Parathyroid adenoma (tissue), 2 donors: ENCODE results near the gene TEKTIP1.

Experiments
- H2AFZ ChIP-seq: fragments of 300-600 bp; sonication (generic); one replicate; pipeline ENCODE4 v1.7.0; 2017; ENCODE audit warnings: antibody characterized with exemption, mild to moderate bottlenecking
- H3K27ac ChIP-seq: fragments of 300-600 bp; sonication (generic); one replicate; pipeline ENCODE4 v1.7.0; 2017
- H3K27me3 ChIP-seq: fragments of 300-600 bp; sonication (generic); one replicate; pipeline ENCODE4 v1.7.0; 2017; ENCODE audit warnings: low read length; ENCODE audit not compliant: control insufficient read depth, insufficient read depth
- H3K36me3 ChIP-seq: fragments of 300-600 bp; sonication (generic); one replicate; pipeline ENCODE4 v1.7.0; 2017; ENCODE audit warnings: low read length; ENCODE audit not compliant: control insufficient read depth, insufficient read depth
- H3K4me1 ChIP-seq: fragments of 300-600 bp; sonication (generic); one replicate; pipeline ENCODE4 v1.7.0; 2017; ENCODE audit warnings: control low read depth
- H3K4me2 ChIP-seq: fragments of 300-600 bp; sonication (generic); one replicate; pipeline ENCODE4 v1.7.0; 2017; ENCODE audit warnings: low read length
- H3K4me3 ChIP-seq: fragments of 300-600 bp; sonication (generic); one replicate; pipeline ENCODE4 v1.7.0; 2017; ENCODE audit warnings: low read depth, low read length
- H3K79me2 ChIP-seq: fragments of 300-600 bp; sonication (generic); one replicate; pipeline ENCODE4 v1.7.0; 2017; ENCODE audit warnings: control low read depth
- H3K9ac ChIP-seq: fragments of 300-600 bp; sonication (generic); one replicate; pipeline ENCODE4 v1.7.0; 2017; ENCODE audit warnings: mild to moderate bottlenecking
- H3K9me3 ChIP-seq: fragments of 300-600 bp; sonication (generic); one replicate; pipeline ENCODE4 v1.7.0; 2017; ENCODE audit warnings: low read length; ENCODE audit not compliant: control insufficient read depth
- CTCF ChIP-seq: fragments of 300-600 bp; sonication (generic); IDR thresholded peaks from one replicate; pipeline ENCODE4 v1.7.0; 2017; ENCODE audit warnings: antibody characterized with exemption, mild to moderate bottlenecking
- donor health status: primary hyperparathyroidism.

TEKTIP1 gene

GRCh38 chr19:3585301-3586126, 46.5 kb downstream of the TEKTIP1 start, which contains the start of gene GIPC3:
Gene GIPC3 (plus strand): TSS chr19:3585478. CDS start chr19:3585598, 120 bp downstream.
- H3K27me3 ChIP-seq = no peaks in the 10 kb centered on the region
- H3K4me1 ChIP-seq = no peaks in the 10 kb centered on the region
- H3K9me3 ChIP-seq = no peaks in the 10 kb centered on the region
- peak within 1 kb of the TSS; percentile 77 for H3K4me2 ChIP-seq
- no peaks in the 10 kb centered on the region for H3K36me3 ChIP-seq
- peak within 1 kb of the TSS; percentile 46 for H2AFZ ChIP-seq
- H3K27ac ChIP-seq = no peak within 1 kb of the TSS
- H3K4me3 ChIP-seq = peak within 1 kb of the TSS; percentile 33
- no peak within 1 kb of the TSS for H3K9ac ChIP-seq
- TF ChIP-seq CTCF = no peak
- no peaks in the 10 kb centered on the region for H3K79me2 ChIP-seq

GRCh38 chr19:3586127-3586626, 47.2 kb downstream of the TEKTIP1 start:
- H2AFZ ChIP-seq = peak overlapping the region; percentile 46
- H3K79me2 ChIP-seq = no peaks in the 10 kb centered on the region
- no peaks in the 10 kb centered on the region for H3K36me3 ChIP-seq
- no peaks in the 10 kb centered on the region for H3K4me1 ChIP-seq
- H3K27ac ChIP-seq = no peak overlapping the region
- H3K9ac ChIP-seq = no peak overlapping the region
- peak overlapping the region; percentile 77 for H3K4me2 ChIP-seq
- H3K9me3 ChIP-seq = no peaks in the 10 kb centered on the region
- TF ChIP-seq CTCF = peak; percentile 39
- H3K4me3 ChIP-seq = peak overlapping the region; percentile 33
- H3K27me3 ChIP-seq = no peaks in the 10 kb centered on the region

DNA sequence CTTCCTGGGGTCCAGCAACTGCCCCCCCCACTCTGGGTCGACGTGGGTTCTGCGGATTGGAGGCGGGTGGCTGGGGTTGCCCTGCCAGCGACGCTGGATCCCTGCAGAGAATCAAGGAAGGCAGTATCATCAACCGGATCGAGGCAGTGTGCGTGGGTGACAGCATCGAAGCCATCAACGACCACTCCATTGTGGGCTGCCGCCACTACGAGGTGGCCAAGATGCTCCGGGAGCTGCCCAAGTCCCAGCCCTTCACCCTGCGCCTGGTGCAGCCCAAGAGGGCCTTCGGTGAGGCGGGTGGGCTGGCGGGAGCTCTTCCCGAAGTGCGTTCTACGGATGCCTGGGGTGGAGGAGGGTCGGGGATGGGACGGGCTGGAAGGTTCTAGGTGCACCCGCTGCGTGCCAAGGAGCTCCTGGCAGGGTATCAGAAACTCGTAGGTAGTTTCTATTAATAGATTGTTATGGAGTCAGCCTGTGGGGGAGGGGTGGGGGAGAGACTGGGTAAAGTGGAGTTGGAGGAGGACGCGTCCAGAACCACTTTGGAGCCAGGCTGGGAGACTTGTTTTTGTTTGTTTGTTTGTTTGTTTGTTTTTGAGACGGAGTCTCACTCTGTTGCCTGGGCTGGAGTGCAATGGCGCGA, 47.9 kb downstream of the TEKTIP1 start:
- TF ChIP-seq CTCF = no peak
- H3K36me3 ChIP-seq = no peaks in the 10 kb centered on the region
- H3K4me2 ChIP-seq = peak overlapping the region; percentile 5
- no peaks in the 10 kb centered on the region for H3K4me1 ChIP-seq
- no peak overlapping the region for H3K9ac ChIP-seq
- no peaks in the 10 kb centered on the region for H3K79me2 ChIP-seq
- no peak overlapping the region for H3K27ac ChIP-seq
- H3K27me3 ChIP-seq = no peaks in the 10 kb centered on the region
- H2AFZ ChIP-seq = no peak overlapping the region
- H3K9me3 ChIP-seq = no peaks in the 10 kb centered on the region
- no peak overlapping the region for H3K4me3 ChIP-seq

DNA sequence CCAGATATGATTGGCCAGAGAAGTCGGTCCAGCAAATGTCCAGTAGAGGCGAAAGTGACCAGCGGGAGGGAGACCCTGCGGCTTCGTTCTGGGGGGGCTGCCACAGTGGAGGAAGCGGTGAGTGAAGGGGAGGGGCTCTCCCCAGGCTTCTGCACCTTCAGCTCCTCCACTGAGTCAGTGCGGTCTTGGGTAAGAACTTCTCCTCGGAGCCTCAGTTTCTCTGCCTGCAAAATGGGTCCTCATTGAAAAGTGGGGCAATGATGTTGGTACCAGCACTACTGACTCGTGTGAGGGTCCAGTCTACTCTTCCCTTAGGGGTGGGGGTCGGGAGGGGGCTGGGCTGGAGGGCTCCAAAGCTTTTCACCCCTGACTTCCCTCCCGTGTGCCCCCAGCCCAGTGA, 50.5 kb downstream of the TEKTIP1 start:
- no peaks in the 10 kb centered on the region for H3K36me3 ChIP-seq
- no peaks in the 10 kb centered on the region for H3K4me1 ChIP-seq
- no peaks in the 10 kb centered on the region for H3K9me3 ChIP-seq
- no peak overlapping the region for H3K4me3 ChIP-seq
- TF ChIP-seq CTCF = no peak
- no peak overlapping the region for H3K4me2 ChIP-seq
- H3K27me3 ChIP-seq = no peaks in the 10 kb centered on the region
- no peak overlapping the region for H3K9ac ChIP-seq
- H2AFZ ChIP-seq = no peak overlapping the region
- no peaks in the 10 kb centered on the region for H3K79me2 ChIP-seq
- H3K27ac ChIP-seq = no peak overlapping the region
